Natural killer cell (primary cell): Measurements from ENCODE around the gene NFATC4. TPM values are rescaled to one million over a fixed set of nuclear protein-coding genes. Genes with fewer than 3 reads are reported as not detected.
A peak's percentile ranks its signal among the peaks of the same experiment; 100 is the strongest.
"Not testable (repeated sequence)": the region's sequence is repeated elsewhere in the genome, so short reads cannot be mapped to it uniquely, and the experiment has no call there.

Experiments
- ATAC-seq, 3 donors: fragments of 150-1000 bp in 2 of 3; fragments of 200-7000 bp in 1 of 3; cut with Tn5 transposase; 1 replicate in 1 of 3; 2 replicates in 2 of 3; pipeline ENCODE4 v1.10.0; 2021; ENCODE audit warnings: mild to moderate bottlenecking in 2 of 3, moderate library complexity in 2 of 3
- DNase-seq, 2 donors: peaks; one replicate each; pipeline versions ENCODE4 v3.0.0 to v3.0.0-alpha.2; 2013 to 2021; ENCODE audit warnings: mixed read lengths in 1 of 2
- H3K27ac ChIP-seq: one replicate; pipeline ENCODE4 v1.5.1; 2013; ENCODE audit warnings: mild to moderate bottlenecking, low read length
- H3K27me3 ChIP-seq: one replicate; pipeline ENCODE4 v1.6.1; 2013; ENCODE audit warnings: low read length; ENCODE audit not compliant: control insufficient read depth, insufficient read depth
- H3K36me3 ChIP-seq: one replicate; pipeline ENCODE4 v1.6.1; 2013; ENCODE audit warnings: low read length; ENCODE audit not compliant: control insufficient read depth, insufficient read depth
- H3K4me1 ChIP-seq: one replicate; pipeline ENCODE4 v1.6.1; 2013; ENCODE audit warnings: low read length; ENCODE audit not compliant: control insufficient read depth, insufficient read depth
- H3K4me3 ChIP-seq: one replicate; pipeline ENCODE4 v1.5.1; 2013; ENCODE audit warnings: low read length
- H3K9me3 ChIP-seq: one replicate; pipeline ENCODE4 v1.6.1; 2013; ENCODE audit warnings: low read length; ENCODE audit not compliant: control insufficient read depth, insufficient read depth
- H3K27ac Mint-ChIP-seq, 2 donors: one replicate each; pipeline ENCODE4 v1.8.0; 2022; ENCODE audit warnings: mild to moderate bottlenecking in 2 of 2, mixed read lengths in 2 of 2, moderate library complexity in 1 of 2
- H3K27me3 Mint-ChIP-seq, 2 donors: one replicate each; pipeline ENCODE4 v1.8.0; 2022; ENCODE audit warnings: low read depth in 2 of 2, mixed read lengths in 2 of 2
- H3K36me3 Mint-ChIP-seq: one replicate; pipeline ENCODE4 v1.8.0; 2022; ENCODE audit warnings: mixed read lengths
- H3K4me1 Mint-ChIP-seq, 2 donors: one replicate each; pipeline ENCODE4 v1.8.0; 2022; ENCODE audit warnings: mixed read lengths in 2 of 2
- H3K4me3 Mint-ChIP-seq: one replicate; pipeline ENCODE4 v1.8.0; 2022; ENCODE audit warnings: mild to moderate bottlenecking, moderate library complexity, mixed read lengths
- H3K9me3 Mint-ChIP-seq, 2 donors: one replicate each; pipeline ENCODE4 v1.8.0; 2022; ENCODE audit warnings: mixed read lengths in 2 of 2
- WGBS: methylation state at CpG from one replicate; pipeline ENCODE4 v1.1.7; 2013; ENCODE audit warnings: missing lambda C conversion rate; ENCODE audit not compliant: insufficient coverage; 5-methylcytosine and 5-hydroxymethylcytosine counted together
- intact Hi-C: fragments of 100-400 bp; cut with micrococcal nuclease; formaldehyde crosslinking; loops from one replicate; pipeline ENCODE4 v1.14.2; 2022
- total RNA-seq, 4 donors: library from RNA; stranded (reverse); fragments of 120-200 nt in 1 of 4; gene quantifications; one replicate each; pipeline versions ENCODE4 v1.2.3 to v1.2.4, GENCODE V29; 2013 to 2022
- TF ChIP-seq, protein P1 (sequence below): fragments of 200-600 bp; IDR thresholded peaks from one replicate; pipeline ENCODE4 v1.8.0; 2022; ENCODE audit warnings: antibody characterized with exemption

Gene NFATC4
- total RNA-seq, 3 donors from 2014 or later (not counting 1 experiment from before 2014, with no cell fraction given), result not detected

DNA sequence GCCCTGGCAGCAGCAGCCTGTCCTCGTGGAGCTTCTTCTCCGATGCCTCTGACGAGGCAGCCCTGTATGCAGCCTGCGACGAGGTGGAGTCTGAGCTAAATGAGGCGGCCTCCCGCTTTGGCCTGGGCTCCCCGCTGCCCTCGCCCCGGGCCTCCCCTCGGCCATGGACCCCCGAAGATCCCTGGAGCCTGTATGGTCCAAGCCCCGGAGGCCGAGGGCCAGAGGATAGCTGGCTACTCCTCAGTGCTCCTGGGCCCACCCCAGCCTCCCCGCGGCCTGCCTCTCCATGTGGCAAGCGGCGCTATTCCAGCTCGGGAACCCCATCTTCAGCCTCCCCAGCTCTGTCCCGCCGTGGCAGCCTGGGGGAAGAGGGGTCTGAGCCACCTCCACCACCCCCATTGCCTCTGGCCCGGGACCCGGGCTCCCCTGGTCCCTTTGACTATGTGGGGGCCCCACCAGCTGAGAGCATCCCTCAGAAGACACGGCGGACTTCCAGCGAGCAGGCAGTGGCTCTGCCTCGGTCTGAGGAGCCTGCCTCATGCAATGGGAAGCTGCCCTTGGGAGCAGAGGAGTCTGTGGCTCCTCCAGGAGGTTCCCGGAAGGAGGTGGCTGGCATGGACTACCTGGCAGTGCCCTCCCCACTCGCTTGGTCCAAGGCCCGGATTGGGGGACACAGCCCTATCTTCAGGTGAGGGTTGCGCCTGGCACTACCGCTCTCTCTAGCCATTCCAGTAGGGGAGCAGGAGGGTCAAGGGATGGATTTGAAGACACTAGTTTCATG is 2.1 kb downstream of the NFATC4 start:
- Histone ChIP-seq H3K36me3 (no peaks in the 10 kb centered on the region), H3K4me3 (no peak overlapping the region), H3K27me3 (peaks cover 37% of the 10 kb centered on the region), H3K9me3 (no peaks in the 10 kb centered on the region), H3K4me1 (peaks cover 37% of the 10 kb centered on the region), H3K27ac (no peak overlapping the region)
- TF ChIP-seq, protein P1, sequence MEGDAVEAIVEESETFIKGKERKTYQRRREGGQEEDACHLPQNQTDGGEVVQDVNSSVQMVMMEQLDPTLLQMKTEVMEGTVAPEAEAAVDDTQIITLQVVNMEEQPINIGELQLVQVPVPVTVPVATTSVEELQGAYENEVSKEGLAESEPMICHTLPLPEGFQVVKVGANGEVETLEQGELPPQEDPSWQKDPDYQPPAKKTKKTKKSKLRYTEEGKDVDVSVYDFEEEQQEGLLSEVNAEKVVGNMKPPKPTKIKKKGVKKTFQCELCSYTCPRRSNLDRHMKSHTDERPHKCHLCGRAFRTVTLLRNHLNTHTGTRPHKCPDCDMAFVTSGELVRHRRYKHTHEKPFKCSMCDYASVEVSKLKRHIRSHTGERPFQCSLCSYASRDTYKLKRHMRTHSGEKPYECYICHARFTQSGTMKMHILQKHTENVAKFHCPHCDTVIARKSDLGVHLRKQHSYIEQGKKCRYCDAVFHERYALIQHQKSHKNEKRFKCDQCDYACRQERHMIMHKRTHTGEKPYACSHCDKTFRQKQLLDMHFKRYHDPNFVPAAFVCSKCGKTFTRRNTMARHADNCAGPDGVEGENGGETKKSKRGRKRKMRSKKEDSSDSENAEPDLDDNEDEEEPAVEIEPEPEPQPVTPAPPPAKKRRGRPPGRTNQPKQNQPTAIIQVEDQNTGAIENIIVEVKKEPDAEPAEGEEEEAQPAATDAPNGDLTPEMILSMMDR, result no peak
- Mint-ChIP-seq H3K27me3 (peaks cover 10 to 39% of the 10 kb centered on the region in 2 donors), H3K9me3 (no peaks in the 10 kb centered on the region), H3K4me3 (no peak overlapping the region), H3K27ac (no peak overlapping the region), H3K4me1 (peaks cover 19 to 34% of the 10 kb centered on the region in 2 donors), H3K36me3 (no peaks in the 10 kb centered on the region)
- no peak for DNase-seq
- intact Hi-C loops, result loop anchor here (5.0 kb wide), 1 partner anchor 38 kb away; no protein-coding TSS in a partner anchor
- no peak for ATAC-seq
- 92% methylated on average over 32 of the region's 32 CpGs for WGBS

DNA sequence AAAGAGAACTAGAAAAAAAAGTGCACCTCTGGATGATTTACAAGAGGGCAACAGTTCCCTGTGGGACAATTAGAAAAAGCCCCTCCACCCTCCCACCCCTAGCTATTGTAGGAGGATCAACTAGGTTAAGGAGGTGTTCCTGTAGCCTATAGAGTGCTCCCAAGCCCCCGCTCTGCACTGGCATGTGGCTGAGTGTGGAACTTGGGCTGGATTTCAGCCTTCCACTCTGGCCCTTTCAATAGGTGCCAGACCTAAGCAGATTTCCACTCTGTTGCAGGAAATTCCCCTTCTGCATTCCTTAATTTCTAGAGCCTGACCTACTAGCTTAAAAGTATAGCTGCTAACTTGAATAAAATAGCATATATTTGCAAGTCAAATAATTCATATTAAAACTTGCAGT is 2.8 kb downstream of the NFATC4 start:
- intact Hi-C loops, result no loop called here
- ATAC-seq (no peak), DNase-seq (no peak)
- H3K27me3 ChIP-seq, result peaks cover 32% of the 10 kb centered on the region
- no peak overlapping the region for H3K4me3 ChIP-seq
- Mint-ChIP-seq H3K9me3 (no peaks in the 10 kb centered on the region), H3K4me3 (no peak overlapping the region), H3K27ac (no peak overlapping the region), H3K27me3 (peaks cover 4 to 36% of the 10 kb centered on the region in 2 donors), H3K36me3 (no peaks in the 10 kb centered on the region), H3K4me1 (peaks cover 12 to 31% of the 10 kb centered on the region in 2 donors)
- no peaks in the 10 kb centered on the region for H3K9me3 ChIP-seq
- WGBS, result 78% methylated on average over 1 of the region's 1 CpG
- TF ChIP-seq, protein P1, result no peak
- peaks cover 34% of the 10 kb centered on the region for H3K4me1 ChIP-seq
- H3K27ac ChIP-seq, result no peak overlapping the region
- H3K36me3 ChIP-seq, result no peaks in the 10 kb centered on the region

- H3K36me3 ChIP-seq, H3K27ac Mint-ChIP-seq, H3K9me3 ChIP-seq, H3K4me3 ChIP-seq, ATAC-seq, H3K9me3 Mint-ChIP-seq, H3K27ac ChIP-seq, intact Hi-C loops, H3K36me3 Mint-ChIP-seq, DNase-seq: not testable (repeated sequence)
- Mint-ChIP-seq H3K4me1 (peaks cover 10 to 25% of the 10 kb centered on the region in 2 donors), H3K27me3 (peaks cover 0 to 32% of the 10 kb centered on the region in 2 donors), H3K4me3 (peak overlapping the region; percentile 13)
- peaks cover 24% of the 10 kb centered on the region for H3K27me3 ChIP-seq
- 90% methylated on average over 3 of the region's 3 CpGs for WGBS
- H3K4me1 ChIP-seq, result peaks cover 25% of the 10 kb centered on the region
These were observed 3.6 kb downstream of the NFATC4 start for GRCh38 chr14:24371605-24372004.

DNA sequence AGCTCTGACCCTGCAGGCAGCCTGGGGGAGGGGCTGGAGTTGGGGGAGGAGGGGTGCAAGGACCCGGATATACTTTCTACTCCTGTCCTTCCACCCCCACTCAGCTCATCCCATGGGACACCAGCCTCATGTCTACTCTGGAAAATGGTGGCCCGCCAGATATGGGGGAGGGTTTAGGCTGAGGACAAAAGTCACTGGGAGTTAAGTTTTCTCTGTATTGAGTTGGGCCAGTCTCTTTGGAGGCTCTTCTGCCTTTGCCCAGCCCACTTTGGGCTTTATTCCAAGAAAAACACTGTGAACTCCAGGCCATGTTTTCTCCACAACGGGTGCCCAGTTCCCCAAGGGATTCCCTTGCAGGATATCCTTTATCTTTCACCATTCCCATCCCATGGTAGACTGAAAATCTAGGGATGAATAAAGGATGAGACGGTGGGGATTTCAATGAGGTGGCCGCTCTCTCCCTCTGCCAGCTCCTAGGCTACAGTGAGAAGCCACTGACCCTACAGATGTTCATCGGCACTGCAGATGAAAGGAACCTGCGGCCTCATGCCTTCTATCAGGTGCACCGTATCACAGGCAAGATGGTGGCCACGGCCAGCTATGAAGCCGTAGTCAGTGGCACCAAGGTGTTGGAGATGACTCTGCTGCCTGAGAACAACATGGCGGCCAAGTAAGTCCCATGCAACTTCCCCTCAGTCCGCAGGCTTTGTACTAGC is 4.9 kb downstream of the NFATC4 start:
- ATAC-seq (no peak), DNase-seq (no peak)
- H3K9me3 ChIP-seq, result no peaks in the 10 kb centered on the region
- no peak overlapping the region for H3K4me3 ChIP-seq
- WGBS, result 93% methylated on average over 10 of the region's 12 CpGs
- TF ChIP-seq, protein P1, result no peak
- Mint-ChIP-seq H3K4me3 (no peak overlapping the region), H3K36me3 (no peaks in the 10 kb centered on the region), H3K4me1 (peaks cover 0 to 13% of the 10 kb centered on the region in 2 donors), H3K9me3 (no peaks in the 10 kb centered on the region), H3K27me3 (peaks cover 0 to 20% of the 10 kb centered on the region in 2 donors), H3K27ac (no peak overlapping the region)
- H3K4me1 ChIP-seq, result peaks cover 13% of the 10 kb centered on the region
- H3K27ac ChIP-seq, result no peak overlapping the region
- no peaks in the 10 kb centered on the region for H3K36me3 ChIP-seq
- H3K27me3 ChIP-seq, result peaks cover 12% of the 10 kb centered on the region
- intact Hi-C loops, result no loop called here
